ENCODE measurements around the gene DENND4C.

DENND4C gene

GRCh38 chr9:19420877-19421276 is 190.4 kb downstream of the DENND4C start:
- no peak for DNase-seq

Data from activated CD4-positive, alpha-beta T cell treated with anti-CD3 and anti-CD28 coated beads, Interleukin-2, amount 50 U/mL, for 4 hours (primary cell).